KMS-11 (cell line): Measurements from ENCODE around the gene RPH3AL.

Experiments
- H2AFZ ChIP-seq: fragments of 200-600 bp; sonication (generic); 2 replicates; pipeline ENCODE4 v1.6.1; 2016; ENCODE audit warnings: antibody characterized with exemption, mixed run types, low read depth
- H3K27ac ChIP-seq: fragments of 200-600 bp; sonication (generic); 2 replicates; pipeline ENCODE4 v1.6.1; 2016; ENCODE audit warnings: mild to moderate bottlenecking, mixed run types
- H3K27me3 ChIP-seq: fragments of 200-600 bp; sonication (generic); 2 replicates; pipeline ENCODE4 v1.6.1; 2017; ENCODE audit warnings: mild to moderate bottlenecking, low read depth, mixed run types, moderate library complexity; ENCODE audit not compliant: insufficient read depth
- H3K36me3 ChIP-seq: fragments of 200-600 bp; sonication (generic); 2 replicates; pipeline ENCODE4 v1.6.1; 2017; ENCODE audit warnings: mild to moderate bottlenecking, mixed run types; ENCODE audit not compliant: insufficient read depth
- H3K4me1 ChIP-seq: fragments of 200-600 bp; sonication (generic); 2 replicates; pipeline ENCODE4 v1.6.1; 2016; ENCODE audit warnings: mild to moderate bottlenecking, low read depth, mixed run types; ENCODE audit not compliant: poor library complexity, severe bottlenecking
- H3K4me2 ChIP-seq: fragments of 200-600 bp; sonication (generic); 2 replicates; pipeline ENCODE4 v1.7.0; 2016; ENCODE audit warnings: mild to moderate bottlenecking, mixed run types
- H3K4me3 ChIP-seq: fragments of 200-600 bp; sonication (generic); IDR thresholded peaks from 2 replicates; pipeline ENCODE4 v1.6.1; 2017; ENCODE audit warnings: low read depth, low read length, mixed read lengths; ENCODE audit not compliant: insufficient read depth
- H3K79me2 ChIP-seq: fragments of 200-600 bp; sonication (generic); 2 replicates; pipeline ENCODE4 v1.6.1; 2016; ENCODE audit warnings: low read depth, mixed run types; ENCODE audit not compliant: insufficient read depth
- H3K9ac ChIP-seq: fragments of 200-600 bp; sonication (generic); 2 replicates; pipeline ENCODE4 v1.6.1; 2016; ENCODE audit warnings: mild to moderate bottlenecking, mixed run types
- H4K20me1 ChIP-seq: fragments of 200-600 bp; sonication (generic); 2 replicates; pipeline ENCODE4 v1.6.1; 2016; ENCODE audit warnings: mild to moderate bottlenecking, mixed run types; ENCODE audit not compliant: insufficient read depth
- CTCF ChIP-seq: fragments of 200-600 bp; sonication (generic); conservative IDR thresholded peaks from 2 replicates; pipeline ENCODE4 v1.6.1; 2017; ENCODE audit warnings: low read depth, mild to moderate bottlenecking, antibody characterized with exemption, low read length, moderate library complexity, mixed read lengths

RPH3AL gene

GRCh38 chr17:352421-353212 is at the start of gene RPH3AL:
Gene RPH3AL, minus strand, starts transcription at chr17:352807. Its CDS starts 25,264 bp downstream, at chr17:327543.
- Histone ChIP-seq H3K4me3 (no peak within 1 kb of the TSS), H3K9ac (no peak within 1 kb of the TSS), H3K27ac (no peak within 1 kb of the TSS)

GRCh38 chr17:400257-400656 is 47.6 kb upstream of the RPH3AL start:
- TF ChIP-seq CTCF, result no peak
- Histone ChIP-seq H3K36me3 (no peaks in the 10 kb centered on the region), H3K4me2 (no peak overlapping the region)

More at GRCh38 chr17:352421-353212, at the start of gene RPH3AL:
- H4K20me1 ChIP-seq, result no peaks in the 10 kb centered on the region
- H3K27me3 ChIP-seq, result no peaks in the 10 kb centered on the region
- no peaks in the 10 kb centered on the region for H3K4me1 ChIP-seq
- TF ChIP-seq CTCF, result no peak
- H3K4me2 ChIP-seq, result no peak within 1 kb of the TSS
- H3K36me3 ChIP-seq, result no peaks in the 10 kb centered on the region
- H2AFZ ChIP-seq, result no peak within 1 kb of the TSS
- no peaks in the 10 kb centered on the region for H3K79me2 ChIP-seq

GRCh38 chr17:396788-397187 is 44.2 kb upstream of the RPH3AL start:
- Histone ChIP-seq H2AFZ (no peak overlapping the region), H3K27me3 (no peaks in the 10 kb centered on the region), H3K27ac (no peak overlapping the region), H3K4me1 (no peaks in the 10 kb centered on the region), H3K4me2 (no peak overlapping the region), H3K4me3 (no peak overlapping the region), H3K9ac (no peak overlapping the region), H4K20me1 (no peaks in the 10 kb centered on the region), H3K36me3 (no peaks in the 10 kb centered on the region), H3K79me2 (no peaks in the 10 kb centered on the region)
- TF ChIP-seq CTCF, result no peak

More at GRCh38 chr17:400257-400656, 47.6 kb upstream of the RPH3AL start:
- no peaks in the 10 kb centered on the region for H3K79me2 ChIP-seq
- no peaks in the 10 kb centered on the region for H3K27me3 ChIP-seq
- H3K4me3 ChIP-seq, result no peak overlapping the region
- H2AFZ ChIP-seq, result no peak overlapping the region
- no peaks in the 10 kb centered on the region for H3K4me1 ChIP-seq
- no peaks in the 10 kb centered on the region for H4K20me1 ChIP-seq
- H3K9ac ChIP-seq, result no peak overlapping the region
- H3K27ac ChIP-seq, result no peak overlapping the region

- no peak overlapping the region for H3K9ac ChIP-seq
- H2AFZ ChIP-seq, result no peak overlapping the region
- H3K36me3 ChIP-seq, result no peaks in the 10 kb centered on the region
- H3K4me2 ChIP-seq, result no peak overlapping the region
- no peak overlapping the region for H3K27ac ChIP-seq
- no peaks in the 10 kb centered on the region for H3K4me1 ChIP-seq
- no peak overlapping the region for H3K4me3 ChIP-seq
- no peaks in the 10 kb centered on the region for H3K27me3 ChIP-seq
- no peaks in the 10 kb centered on the region for H4K20me1 ChIP-seq
- no peak for TF ChIP-seq CTCF
- no peaks in the 10 kb centered on the region for H3K79me2 ChIP-seq
Observed at GRCh38 chr17:395974-396373, 43.4 kb upstream of the RPH3AL start.
